Peyer's patch (tissue), 4 donors: ENCODE results near the gene PES1.

ENCODE experiments used
- POLR2A ChIP-seq, 2 donors: fragments of 450-650 bp; IDR thresholded peaks; one replicate each; pipeline ENCODE4 v1.5.1; 2017; ENCODE audit warnings: antibody characterized with exemption in 2 of 2, mild to moderate bottlenecking in 2 of 2, moderate library complexity in 2 of 2
- TF ChIP-seq, protein P1 (sequence below), 6 experiments: fragments of 450-650 bp in 4 of 6; fragments of 200-600 bp in 2 of 6; sonication (generic) in 1 of 6; IDR thresholded peaks; one replicate each; pipeline ENCODE4 v1.5.1; 2017 to 2019; ENCODE audit warnings: antibody characterized with exemption in 6 of 6, mild to moderate bottlenecking in 3 of 6, moderate library complexity in 1 of 6

- TF ChIP-seq, protein P1, sequence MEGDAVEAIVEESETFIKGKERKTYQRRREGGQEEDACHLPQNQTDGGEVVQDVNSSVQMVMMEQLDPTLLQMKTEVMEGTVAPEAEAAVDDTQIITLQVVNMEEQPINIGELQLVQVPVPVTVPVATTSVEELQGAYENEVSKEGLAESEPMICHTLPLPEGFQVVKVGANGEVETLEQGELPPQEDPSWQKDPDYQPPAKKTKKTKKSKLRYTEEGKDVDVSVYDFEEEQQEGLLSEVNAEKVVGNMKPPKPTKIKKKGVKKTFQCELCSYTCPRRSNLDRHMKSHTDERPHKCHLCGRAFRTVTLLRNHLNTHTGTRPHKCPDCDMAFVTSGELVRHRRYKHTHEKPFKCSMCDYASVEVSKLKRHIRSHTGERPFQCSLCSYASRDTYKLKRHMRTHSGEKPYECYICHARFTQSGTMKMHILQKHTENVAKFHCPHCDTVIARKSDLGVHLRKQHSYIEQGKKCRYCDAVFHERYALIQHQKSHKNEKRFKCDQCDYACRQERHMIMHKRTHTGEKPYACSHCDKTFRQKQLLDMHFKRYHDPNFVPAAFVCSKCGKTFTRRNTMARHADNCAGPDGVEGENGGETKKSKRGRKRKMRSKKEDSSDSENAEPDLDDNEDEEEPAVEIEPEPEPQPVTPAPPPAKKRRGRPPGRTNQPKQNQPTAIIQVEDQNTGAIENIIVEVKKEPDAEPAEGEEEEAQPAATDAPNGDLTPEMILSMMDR (IDR thresholded peaks at IDR 0.05): no peak
- TF ChIP-seq POLR2A (IDR thresholded peaks at IDR 0.05): no peak
Observed at GRCh38 chr22:30582788-30583545, 8.7 kb downstream of the PES1 start.
